Mesothelial cell of epicardium (in vitro differentiated cells): ENCODE data around the gene HELQ. TPM values are rescaled to one million over a fixed set of nuclear protein-coding genes. Genes with fewer than 3 reads are reported as not detected.
"Not testable (repeated sequence)": the region's sequence is repeated elsewhere in the genome, so short reads cannot be mapped to it uniquely, and the experiment has no call there.

Experiments used
- DNase-seq, 2 experiments: peaks; one replicate each; pipeline ENCODE4 v3.0.0; 2021; ENCODE audit warnings: low spot score in 2 of 2; ENCODE audit not compliant: unreplicated experiment in 2 of 2
- H3K27ac Mint-ChIP-seq: 2 replicates; pipeline ENCODE4 v1.8.0; 2021; ENCODE audit warnings: mixed read lengths
- H3K27me3 Mint-ChIP-seq: 2 replicates; pipeline ENCODE4 v1.8.0; 2021; ENCODE audit warnings: low read depth, mixed read lengths
- H3K36me3 Mint-ChIP-seq: 2 replicates; pipeline ENCODE4 v1.8.0; 2021; ENCODE audit warnings: mixed read lengths
- H3K4me1 Mint-ChIP-seq: 2 replicates; pipeline ENCODE4 v1.8.0; 2021; ENCODE audit warnings: mixed read lengths
- H3K4me3 Mint-ChIP-seq: 2 replicates; pipeline ENCODE4 v1.8.0; 2021; ENCODE audit warnings: mild to moderate bottlenecking, moderate library complexity, mixed read lengths
- H3K9me3 Mint-ChIP-seq: 2 replicates; pipeline ENCODE4 v1.8.0; 2021; ENCODE audit warnings: mixed read lengths
- CTCF ChIP-seq: fragments of 200-600 bp; sonication (generic); IDR thresholded peaks from one replicate; pipeline ENCODE4 v1.5.0; 2021; ENCODE audit warnings: antibody characterized with exemption; ENCODE audit not compliant: unreplicated experiment
- total RNA-seq: library from RNA; stranded (reverse); gene quantifications from 3 replicates; pipeline ENCODE4 v1.2.1, GENCODE V29; 2021

The HELQ gene
- 13.7 to 14.8 TPM (median 14.6 TPM) in 3 replicates for total RNA-seq

- Mint-ChIP-seq H3K27ac (peak within 1 kb of the TSS; percentile 100), H3K4me3 (peak within 1 kb of the TSS; percentile 100), H3K4me1 (peaks cover 19% of the 10 kb centered on the region), H3K27me3 (no peaks in the 10 kb centered on the region), H3K9me3 (no peaks in the 10 kb centered on the region), H3K36me3 (peaks cover 14% of the 10 kb centered on the region)
- DNase-seq = peak; percentile 89 to 93
- TF ChIP-seq CTCF = no peak
Observed at GRCh38 chr4:83455281-83456183, at the start of gene HELQ, which contains the start of gene MRPS18C. TSS of gene HELQ (minus strand) at chr4:83455823. CDS start at chr4:83455693, 130 bp downstream. TSS of gene MRPS18C (plus strand) at chr4:83456058. CDS start at chr4:83456078, 20 bp downstream.

GRCh38 chr4:83504996-83505395 is 49.4 kb upstream of the HELQ start:
- Mint-ChIP-seq H3K9me3 (no peaks in the 10 kb centered on the region), H3K36me3 (no peaks in the 10 kb centered on the region), H3K27me3 (no peaks in the 10 kb centered on the region), H3K4me3 (no peak overlapping the region), H3K27ac (no peak overlapping the region), H3K4me1 (no peaks in the 10 kb centered on the region)
- no peak for TF ChIP-seq CTCF
- DNase-seq = no peak

GRCh38 chr4:83504503-83504902 is 48.9 kb upstream of the HELQ start:
- Mint-ChIP-seq H3K9me3 (no peaks in the 10 kb centered on the region), H3K4me3 (no peak overlapping the region), H3K36me3 (no peaks in the 10 kb centered on the region), H3K27ac (no peak overlapping the region), H3K4me1 (no peaks in the 10 kb centered on the region), H3K27me3 (no peaks in the 10 kb centered on the region)
- no peak for DNase-seq
- no peak for TF ChIP-seq CTCF

GRCh38 chr4:83503974-83504373 is 48.4 kb upstream of the HELQ start:
- Mint-ChIP-seq H3K4me1 (no peaks in the 10 kb centered on the region), H3K9me3 (no peaks in the 10 kb centered on the region), H3K4me3 (no peak overlapping the region), H3K27ac (no peak overlapping the region), H3K36me3 (no peaks in the 10 kb centered on the region), H3K27me3 (no peaks in the 10 kb centered on the region)
- no peak for DNase-seq
- TF ChIP-seq CTCF = no peak

- H3K4me3 Mint-ChIP-seq, H3K36me3 Mint-ChIP-seq, H3K9me3 Mint-ChIP-seq, H3K27ac Mint-ChIP-seq, H3K4me1 Mint-ChIP-seq, H3K27me3 Mint-ChIP-seq, DNase-seq: not testable (repeated sequence)
Observed at GRCh38 chr4:83501671-83502070, 46.0 kb upstream of the HELQ start.

GRCh38 chr4:83498187-83498586 is 42.6 kb upstream of the HELQ start:
- H3K4me3 Mint-ChIP-seq = no peak overlapping the region
- TF ChIP-seq CTCF = no peak
- H3K27ac Mint-ChIP-seq = no peak overlapping the region
- H3K9me3 Mint-ChIP-seq = no peaks in the 10 kb centered on the region
- H3K27me3 Mint-ChIP-seq = no peaks in the 10 kb centered on the region
- H3K4me1 Mint-ChIP-seq = no peaks in the 10 kb centered on the region
- no peaks in the 10 kb centered on the region for H3K36me3 Mint-ChIP-seq
- no peak for DNase-seq

- not testable (repeated sequence) for DNase-seq, H3K4me3 Mint-ChIP-seq, H3K4me1 Mint-ChIP-seq, H3K27me3 Mint-ChIP-seq, H3K36me3 Mint-ChIP-seq, H3K9me3 Mint-ChIP-seq
- peak overlapping the region; percentile 29 for H3K27ac Mint-ChIP-seq
Observed at GRCh38 chr4:83496085-83496917, 40.7 kb upstream of the HELQ start.
